Measurements from ENCODE around the gene SPAG16.

DNA sequence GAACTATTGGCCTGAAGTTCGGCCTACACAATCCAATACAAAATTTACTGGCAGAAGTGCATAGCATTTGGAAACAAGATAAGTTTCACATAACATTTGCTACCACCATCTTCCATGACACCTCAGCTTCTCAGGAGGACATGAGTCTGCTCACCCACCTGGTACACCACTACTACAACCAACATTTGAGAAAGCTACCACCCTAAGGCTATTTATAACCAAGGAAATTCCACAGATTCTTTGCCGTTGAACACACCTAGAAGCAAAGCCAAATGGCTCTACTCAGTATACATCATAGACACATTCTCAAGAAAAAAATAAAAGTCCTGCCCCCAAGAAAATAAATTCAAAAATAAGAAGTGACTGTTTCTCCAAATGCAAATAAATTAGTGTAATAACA, 145.3 kb downstream of the SPAG16 start:
- TF ChIP-seq GATA2 (IDR thresholded peaks at IDR 0.05; ENCODE audit: low read depth, low read length) (no peak), GATA3 (IDR thresholded peaks at IDR 0.05; ENCODE audit: low read depth, low read length) (no peak)

Measured in SH-SY5Y (cell line).